K562 (cell line): ENCODE data around the gene MEOX1. TPM values are rescaled to one million over a fixed set of nuclear protein-coding genes. Genes with fewer than 3 reads are reported as not detected.

Experiments
- ATAC-seq: fragments of 200-7000 bp; cut with Tn5 transposase; 3 replicates; pipeline ENCODE4 v1.9.1; 2020; ENCODE audit warnings: moderate library complexity
- BruUV-seq: library from RNA; stranded (reverse); fragments of 400-500 nt; replicated peaks from 2 replicates; lab custom pipeline; 2021; lab: Mats Ljungman, UMichigan
- CTCF ChIA-PET: fragments of 300-600 bp; formaldehyde crosslinking; extraction: SDS; loops from one replicate; lab custom pipeline; 2021; ENCODE audit warnings: low intra/inter-chr PET ratio; lab: Yijun Ruan, JAX
- POLR2A ChIA-PET: fragments of 300-600, 350-650 bp; sonication (Branson Sonifier 250); formaldehyde crosslinking; extraction: SDS; loops from one replicate; lab custom pipeline; 2021; ENCODE audit warnings: antibody characterized with exemption, inconsistent platforms; lab: Yijun Ruan, JAX
- DNase-seq, 4 experiments: peaks; one replicate each; pipeline versions ENCODE4 v3.0.0 to v3.0.0-alpha.2; 2011 to 2018; ENCODE audit warnings: low spot score in 3 of 4, mixed read lengths in 3 of 4; ENCODE audit errors: extremely low read depth in 1 of 4
- FAIRE-seq: peaks from 2 replicates; lab custom pipeline; 2011; peaks lifted over from hg19 to GRCh38; lab: Jason Lieb, UNC
- H2AFZ ChIP-seq: 2 replicates; pipeline ENCODE4 v1.6.0; 2011; ENCODE audit warnings: low read depth, low read length, control low read depth, inconsistent platforms
- H3K27ac ChIP-seq: fragments of 200-600 bp; 3 replicates; pipeline ENCODE4 v1.8.0; 2011; ENCODE audit warnings: low read depth, mild to moderate bottlenecking, control low read depth, inconsistent platforms, low read length, moderate library complexity, mixed read lengths; ENCODE audit errors: extremely low read depth
- H3K27me3 ChIP-seq, 2 experiments: fragments of 300-600 bp in 1 of 2; 2 replicates in 1 of 2; 3 replicates in 1 of 2; pipeline versions ENCODE4 v1.6.0 to v1.8.0; 2011; ENCODE audit warnings: inconsistent platforms in 2 of 2, low read length in 2 of 2, mild to moderate bottlenecking in 1 of 2, mixed read lengths in 1 of 2, moderate library complexity in 1 of 2; ENCODE audit not compliant: control insufficient read depth in 2 of 2, insufficient read depth in 2 of 2
- H3K36me3 ChIP-seq: fragments of 300-600 bp; 3 replicates; pipeline ENCODE4 v1.8.0; 2011; ENCODE audit warnings: mild to moderate bottlenecking, low read length, inconsistent platforms; ENCODE audit not compliant: control insufficient read depth, insufficient read depth
- H3K4me1 ChIP-seq, 2 experiments: fragments of 200-600 bp in 1 of 2; replicated peaks in 1 of 2; 2 replicates in 1 of 2; 3 replicates in 1 of 2; pipeline versions ENCODE4 v1.5.1 to v1.8.0; 2011; ENCODE audit warnings: inconsistent platforms in 2 of 2, low read length in 2 of 2, mild to moderate bottlenecking in 1 of 2, mixed read lengths in 1 of 2, moderate library complexity in 1 of 2; ENCODE audit not compliant: control insufficient read depth in 2 of 2, insufficient read depth in 2 of 2
- H3K4me2 ChIP-seq: 2 replicates; pipeline ENCODE4 v1.6.1; 2011; ENCODE audit warnings: low read length, control low read depth, inconsistent platforms, mixed read lengths; ENCODE audit not compliant: insufficient read depth
- H3K4me3 ChIP-seq: fragments of 200-600 bp; sonication (generic), shearing (Covaris generic); 2 replicates; pipeline ENCODE4 v1.5.1; 2016; ENCODE audit warnings: control low read depth, inconsistent platforms
- H3K79me2 ChIP-seq: fragments of 200-600 bp; 3 replicates; pipeline ENCODE4 v1.8.0; 2011; ENCODE audit warnings: low read length, inconsistent platforms; ENCODE audit not compliant: control insufficient read depth, insufficient read depth
- H3K9ac ChIP-seq, 2 experiments: 2 replicates each; pipeline versions ENCODE4 v1.6.0 to v1.6.1; 2011; ENCODE audit warnings: low read depth in 2 of 2, low read length in 2 of 2, control low read depth in 1 of 2, inconsistent platforms in 1 of 2, mild to moderate bottlenecking in 1 of 2, mixed read lengths in 1 of 2; ENCODE audit not compliant: insufficient read depth in 1 of 2
- H3K9me1 ChIP-seq: one replicate; pipeline ENCODE4 v1.6.0; 2011; ENCODE audit warnings: inconsistent platforms, mild to moderate bottlenecking, low read length, moderate library complexity; ENCODE audit not compliant: control insufficient read depth, insufficient read depth
- H3K9me3 ChIP-seq: replicated peaks from 2 replicates; pipeline ENCODE4 v1.5.1; 2011; ENCODE audit warnings: low read depth, low read length, inconsistent platforms; ENCODE audit not compliant: control insufficient read depth, insufficient read depth
- H4K20me1 ChIP-seq: replicated peaks from 2 replicates; pipeline ENCODE4 v1.6.1; 2011; ENCODE audit warnings: low read length, inconsistent platforms, mixed read lengths; ENCODE audit not compliant: control insufficient read depth, insufficient read depth
- BMI1 ChIP-seq: fragments of 150-350 bp; IDR thresholded peaks from 2 replicates; pipeline ENCODE4 v1.6.1; 2014; ENCODE audit warnings: low read length
- C11orf30 ChIP-seq: fragments of 450-650 bp; IDR thresholded peaks from 2 replicates; pipeline ENCODE4 v1.6.1; 2016; ENCODE audit warnings: low read depth, mild to moderate bottlenecking
- CHD2 ChIP-seq: IDR thresholded peaks from 2 replicates; pipeline ENCODE4 v1.6.1; 2011; ENCODE audit warnings: low read depth, low read length
- E2F6 ChIP-seq, 2 experiments: IDR thresholded peaks; 2 replicates each; pipeline ENCODE4 v1.6.1; 2011; ENCODE audit warnings: borderline replicate concordance in 1 of 2, control low read depth in 1 of 2, low read depth in 1 of 2, low read length in 1 of 2, mild to moderate bottlenecking in 1 of 2, mixed read lengths in 1 of 2, moderate library complexity in 1 of 2; ENCODE audit not compliant: insufficient read depth in 1 of 2, insufficient read length in 1 of 2, poor library complexity in 1 of 2, severe bottlenecking in 1 of 2; ENCODE audit errors: extremely low read depth in 1 of 2
- EP300 ChIP-seq: IDR thresholded peaks from 2 replicates; pipeline ENCODE4 v1.6.1; 2012; ENCODE audit warnings: low read length, improper control_type of control experiment
- FOXJ3 ChIP-seq: sonication (generic); formaldehyde crosslinking; IDR thresholded peaks from 2 replicates; pipeline ENCODE4 v1.4.0; 2020; ENCODE audit warnings: mild to moderate bottlenecking, missing genetic modification reagents
- HSF4 ChIP-seq: fragments of 250-450 bp; sonication (Bioruptor Pico); IDR thresholded peaks from 2 replicates; pipeline ENCODE4 v2.1.2; 2022; ENCODE audit warnings: mild to moderate bottlenecking, moderate library complexity, borderline replicate concordance
- MAFF ChIP-seq: IDR thresholded peaks from 2 replicates; pipeline ENCODE4 v1.6.1; 2012; ENCODE audit warnings: low read length, improper control_type of control experiment
- NFRKB ChIP-seq: fragments of 450-650 bp; IDR thresholded peaks from 2 replicates; pipeline ENCODE4 v1.6.1; 2016; ENCODE audit warnings: low read depth
- NFYB ChIP-seq: IDR thresholded peaks from 2 replicates; pipeline ENCODE4 v1.6.1; 2011; ENCODE audit warnings: mild to moderate bottlenecking, moderate library complexity; ENCODE audit not compliant: insufficient read length; ENCODE audit errors: extremely low read depth
- PCBP1 ChIP-seq: fragments of 200-400 bp; formaldehyde crosslinking; IDR thresholded peaks from 2 replicates; pipeline ENCODE4 v1.6.1; 2018; ENCODE audit warnings: mild to moderate bottlenecking, low read depth, low read length; ENCODE audit not compliant: poor library complexity, severe bottlenecking
- PHB ChIP-seq: fragments of 250-450 bp; sonication (Bioruptor Pico); IDR thresholded peaks from 2 replicates; pipeline ENCODE4 v1.5.0; 2021
- PML ChIP-seq: IDR thresholded peaks from 2 replicates; pipeline ENCODE4 v1.6.1; 2012; ENCODE audit warnings: low read length, inconsistent platforms
- PYGO2 ChIP-seq: fragments of 450-650 bp; IDR thresholded peaks from 2 replicates; pipeline ENCODE4 v1.6.1; 2016; ENCODE audit warnings: mild to moderate bottlenecking, missing genetic modification characterization, moderate library complexity, missing compliant biosample characterization
- RAD21 ChIP-seq, 2 experiments: fragments of 250-450 bp in 1 of 2; fragments of 450-650 bp in 1 of 2; sonication (Bioruptor Pico) in 1 of 2; formaldehyde crosslinking in 1 of 2; IDR thresholded peaks in 1 of 2; conservative IDR thresholded peaks in 1 of 2; 2 replicates each; pipeline versions ENCODE4 v1.4.0 to v1.8.0; 2020 to 2022; ENCODE audit warnings: mild to moderate bottlenecking in 2 of 2, moderate library complexity in 1 of 2
- RBM15 ChIP-seq: fragments of 200-400 bp; formaldehyde crosslinking; IDR thresholded peaks from 2 replicates; pipeline ENCODE4 v1.6.1; 2018; ENCODE audit warnings: mild to moderate bottlenecking, low read length, moderate library complexity; ENCODE audit not compliant: insufficient read depth
- ZBTB12 ChIP-seq: fragments of 250-450 bp; sonication (Bioruptor Pico); IDR thresholded peaks from 2 replicates; pipeline ENCODE4 v1.4.0; 2020
- ZNF449 ChIP-seq: fragments of 250-450 bp; sonication (Bioruptor Pico); IDR thresholded peaks from 2 replicates; pipeline ENCODE4 v1.8.0; 2022; ENCODE audit warnings: moderate library complexity, mild to moderate bottlenecking, inconsistent platforms
- WGBS: fragments of 100-300 bp; shearing (Covaris generic); methylation state at CpG from one replicate; pipeline ENCODE4 v1.1.6; 2016; ENCODE audit warnings: low coverage, mixed read lengths; ENCODE audit not compliant: insufficient coverage; ENCODE audit errors: missing lambda C conversion rate; 5-methylcytosine and 5-hydroxymethylcytosine counted together
- in situ Hi-C: fragments of 300-500 bp; cut with MboI; formaldehyde crosslinking; loops from 4 replicates; pipeline ENCODE4 v1.15.0; 2018; ENCODE audit warnings: inconsistent platforms, mixed read lengths
- intact Hi-C: fragments of 100-400 bp; cut with micrococcal nuclease; formaldehyde crosslinking; loops from 2 replicates; pipeline ENCODE4 v1.14.2; 2022
- polyA plus RNA-seq, 8 experiments: library from polyadenylated mRNA; depleted of rRNA in 4 of 8; stranded (reverse) in 5 of 8; unstranded in 3 of 8; fragments of >200 nt; fragmentation: Nextera tagmentation in 2 of 8; fragmentation: Illumina TruSeq in 1 of 8; extraction: Ambion mirVana in 2 of 8; extraction: Trizol in 1 of 8; gene quantifications; 2 replicates each; pipeline versions ENCODE4 v1.2.1 to v1.2.3, GENCODE V29; 2011 to 2014; ENCODE audit warnings: inconsistent platforms in 1 of 8, missing spikeins in 1 of 8
- total RNA-seq, 7 experiments: library from RNA; depleted of rRNA in 6 of 7; stranded (reverse); fragments of >200 nt in 6 of 7; fragmentation: Illumina TruSeq in 2 of 7; extraction: Trizol in 2 of 7; gene quantifications; 2 replicates each; pipeline versions ENCODE4 v1.2.1 to v1.2.3, GENCODE V29; 2011 to 2021; ENCODE audit warnings: low replicate concordance in 1 of 7

MEOX1 gene
- total and polyA plus RNA-seq, 9 of the 15 experiments (the other 6 are each of a cell fraction or from before 2014, with no cell fraction given), result not detected

GRCh38 chr17:43640491-43641252 is 21.1 kb downstream of the MEOX1 start:
- Histone ChIP-seq H3K9me3 (no peaks in the 10 kb centered on the region), H3K4me1 (peaks cover 0 to under 1% of the 10 kb centered on the region in 2 experiments; a peak in 1 of 5 replicates), H3K9me1 (peaks cover 2% of the 10 kb centered on the region), H3K9ac (no peak overlapping the region), H3K27me3 (peaks cover 38 to 77% of the 10 kb centered on the region in 2 experiments), H3K79me2 (no peaks in the 10 kb centered on the region), H3K4me2 (no peak overlapping the region), H3K27ac (no peak overlapping the region), H3K4me3 (no peak overlapping the region), H2AFZ (no peak overlapping the region), H3K36me3 (no peaks in the 10 kb centered on the region), H4K20me1 (no peaks in the 10 kb centered on the region)
- 1% methylated on average over 8 of the region's 8 CpGs for WGBS
- no TSS peak for BruUV-seq
- TF ChIP-seq CHD2 (no peak), BMI1 (no peak), FOXJ3 (CRISPR knock-in tag) (no peak), NFYB (no peak), PML (no peak), PYGO2 (tag) (no peak), NFRKB (no peak), E2F6 (IDR thresholded peaks at IDR 0.05; ENCODE audit: borderline replicate concordance in 1 of 2, extremely low read depth in 1 of 2, insufficient read depth in 1 of 2, insufficient read length in 1 of 2, low read depth in 1 of 2, low read length in 1 of 2, poor library complexity in 1 of 2, severe bottlenecking in 1 of 2) (no peak), RAD21 (CRISPR knock-in tag; conservative IDR thresholded peaks at IDR 0.05 in 1 of 2, IDR thresholded peaks at IDR 0.05 in 1 of 2) (no peak), MAFF (no peak), PHB (CRISPR knock-in tag) (no peak), EP300 (no peak), RBM15 (no peak), C11orf30 (no peak), HSF4 (CRISPR knock-in tag) (no peak), ZBTB12 (CRISPR knock-in tag) (no peak), PCBP1 (no peak), ZNF449 (CRISPR knock-in tag) (no peak)
- ChIA-PET CTCF (no interaction called here), POLR2A (interaction anchor here (0.5 to 1.1 kb wide), 4 partner anchors 11 to 288 kb away, joined by 3 to 5 read pairs (median 4); no protein-coding TSS in a partner anchor)
- no peak for ATAC-seq
- intact Hi-C loops (no loop called here), in situ Hi-C loops (no loop called here)
- no peak for FAIRE-seq
- no peak for DNase-seq
